ENCODE results near the gene RBMS1. TPM values are rescaled to one million over a fixed set of nuclear protein-coding genes. Genes with fewer than 3 reads are reported as not detected.

RBMS1 gene
- total and polyA plus RNA-seq, 2 of the 4 experiments (the other 2 are of a cell fraction), result 43.5 to 64.9 TPM

GRCh38 chr2:160505256-160505655 lies 11.6 kb upstream of the RBMS1 start:
- CTCF ChIA-PET, result no interaction called here
- no peaks in the 10 kb centered on the region for H4K20me1 ChIP-seq (ENCODE audit: insufficient read depth, low read length)
- intact Hi-C loops (cut with micrococcal nuclease), result no loop called here
- H4K5ac ChIP-seq (ENCODE audit: low read depth, low read length), result no peak overlapping the region
- no peak for DNase-seq
- H2AFZ ChIP-seq (replicated peaks; ENCODE audit: low read length, poor library complexity), result peak overlapping the region; percentile 85
- no peak overlapping the region for H3K27ac ChIP-seq (ENCODE audit: insufficient read depth, low read length)
- no peak for ATAC-seq (ENCODE audit: low read depth)
- no peaks in the 10 kb centered on the region for H3K9me3 ChIP-seq (ENCODE audit: control insufficient read depth, insufficient read depth, low read length)
- in situ Hi-C loops (cut with MboI; ENCODE audit: low sequenced_read_pairs), result no loop called here
- no peaks in the 10 kb centered on the region for H3K27me3 ChIP-seq (ENCODE audit: control insufficient read depth, insufficient read depth, low read length)
- no peak overlapping the region; the same call in 1 of the 2 replicates for H2BK20ac ChIP-seq (ENCODE audit: low read depth, low read length)
- dilution Hi-C loops (cut with HindIII; ENCODE audit: low sequenced_read_pairs, unreplicated experiment), result no loop called here
- H2BK15ac ChIP-seq (ENCODE audit: low read depth, low read length), result no peak overlapping the region
- H2AK9ac ChIP-seq (replicated peaks; ENCODE audit: low read depth, low read length, poor library complexity), result no peak overlapping the region
- POLR2A ChIA-PET (ENCODE audit: unreplicated experiment), result no interaction called here
- BruUV-seq (replicated peaks), result no TSS peak
- no peak overlapping the region for H3K18ac ChIP-seq (ENCODE audit: low read depth, low read length)
- H2BK5ac ChIP-seq (ENCODE audit: low read depth, low read length, poor library complexity, severe bottlenecking), result no peak overlapping the region
- no peaks in the 10 kb centered on the region for H3K4me1 ChIP-seq (ENCODE audit: control insufficient read depth, insufficient read depth, low read length)
- H3K56ac ChIP-seq (ENCODE audit: extremely low read depth, insufficient read depth, low read length), result no peak overlapping the region
- H3K36me3 ChIP-seq (ENCODE audit: control insufficient read depth, insufficient read depth, low read length), result no peaks in the 10 kb centered on the region
- no peak overlapping the region for H4K91ac ChIP-seq (ENCODE audit: insufficient read depth, low read depth, low read length)
- H3K23ac ChIP-seq (ENCODE audit: low read depth, low read length), result no peak overlapping the region
- H2AK5ac ChIP-seq (ENCODE audit: low read depth, low read length), result no peak overlapping the region
- peak overlapping the region in 1 of 2 experiments; percentile 31; a peak in 1 of 4 replicates for H4K8ac ChIP-seq (ENCODE audit: low read depth in 2 of 2, low read length in 2 of 2)
- H3K9ac ChIP-seq (ENCODE audit: low read depth, low read length), result no peak overlapping the region
- H3K9me1 ChIP-seq (ENCODE audit: insufficient read depth, low read length), result no peaks in the 10 kb centered on the region
- TF ChIP-seq ELK1 (IDR thresholded peaks at IDR 0.05; ENCODE audit: borderline replicate concordance, low read depth, low read length) (no peak), POLR2A (IDR thresholded peaks at IDR 0.05; ENCODE audit: low read depth, low read length) (no peak), CTCF (conservative IDR thresholded peaks at IDR 0.05; ENCODE audit: low read depth, low read length) (no peak), BHLHE40 (IDR thresholded peaks at IDR 0.05; ENCODE audit: low read depth, low read length) (no peak), MAFK (IDR thresholded peaks at IDR 0.05; ENCODE audit: low read depth, low read length) (no peak), USF2 (IDR thresholded peaks at IDR 0.05; ENCODE audit: low read depth, low read length) (no peak), MXI1 (IDR thresholded peaks at IDR 0.05; ENCODE audit: borderline replicate concordance, low read depth, low read length) (no peak), CEBPB (IDR thresholded peaks at IDR 0.05; ENCODE audit: low read depth, low read length) (no peak), RCOR1 (IDR thresholded peaks at IDR 0.05; ENCODE audit: insufficient replicate concordance, low read length) (no peak), MAZ (IDR thresholded peaks at IDR 0.05; ENCODE audit: borderline replicate concordance, low read depth, low read length) (no peak), RAD21 (IDR thresholded peaks at IDR 0.05; ENCODE audit: low read length) (no peak), FOS (IDR thresholded peaks at IDR 0.05; ENCODE audit: low read depth, low read length) (no peak), RFX5 (IDR thresholded peaks at IDR 0.05; ENCODE audit: low read depth, low read length) (no peak), NFE2L2 (IDR thresholded peaks at IDR 0.05; ENCODE audit: low read depth, low read length) (no peak)
- H3K79me1 ChIP-seq (ENCODE audit: low read depth in 1 of 2, low read length in 2 of 2), result no peaks in the 10 kb centered on the region
- peak overlapping the region; percentile 53 for H3K4ac ChIP-seq (ENCODE audit: low read depth, low read length)
- WGBS, 2 experiments (ENCODE audit: extremely low coverage in 2 of 2, insufficient read length in 1 of 2), result no CpG with 5 or more reads among the region's 5 CpGs
- no peak overlapping the region for H2BK120ac ChIP-seq (ENCODE audit: low read depth, low read length)
- H3K4me3 ChIP-seq (ENCODE audit: insufficient read depth, low read depth, low read length), result no peak overlapping the region
- H3K14ac ChIP-seq (replicated peaks; ENCODE audit: low read depth, low read length), result no peak overlapping the region
- no peak overlapping the region for H3K4me2 ChIP-seq (ENCODE audit: low read depth, low read length)

All from IMR-90 (cell line).